ENCODE measurements around the gene CGB2. TPM values are rescaled to one million over a fixed set of nuclear protein-coding genes. Genes with fewer than 3 reads are reported as not detected.

CGB2 gene
- total and polyA plus RNA-seq, 2 of the 4 experiments (the other 2 are of a cell fraction): not detected

- no peak overlapping the region for H3K4ac ChIP-seq (ENCODE audit: low read depth, low read length)
- ChIA-PET CTCF (no interaction called here), POLR2A (ENCODE audit: unreplicated experiment) (no interaction called here)
- H3K4me1 ChIP-seq (ENCODE audit: control insufficient read depth, insufficient read depth, low read length): no peaks in the 10 kb centered on the region
- intact Hi-C loops (cut with micrococcal nuclease) (loop anchor here (5.0 kb wide), 1 partner anchor 80 kb away; the partner anchor contains the start of genes GYS1 and RUVBL2), dilution Hi-C loops (cut with HindIII; ENCODE audit: low sequenced_read_pairs, unreplicated experiment) (no loop called here), in situ Hi-C loops (cut with MboI; ENCODE audit: low sequenced_read_pairs) (no loop called here)
- no peak overlapping the region for H4K5ac ChIP-seq (ENCODE audit: low read depth, low read length)
- no peak overlapping the region for H2AK5ac ChIP-seq (ENCODE audit: low read depth, low read length)
- H3K9ac ChIP-seq (ENCODE audit: low read depth, low read length): no peak overlapping the region
- H3K4me2 ChIP-seq (ENCODE audit: low read depth, low read length): no peak overlapping the region
- H4K20me1 ChIP-seq (ENCODE audit: insufficient read depth, low read length): no peaks in the 10 kb centered on the region
- peaks cover 42% of the 10 kb centered on the region for H3K27me3 ChIP-seq (ENCODE audit: control insufficient read depth, insufficient read depth, low read length)
- H2AFZ ChIP-seq (replicated peaks; ENCODE audit: low read length, poor library complexity): peak overlapping the region; percentile 75
- 6% methylated on average over 55 of the region's 93 CpGs; no CpG with 5 or more reads in 1 of the 2 experiments for WGBS, 2 experiments (ENCODE audit: extremely low coverage in 2 of 2, insufficient read length in 1 of 2)
- peaks cover 18% of the 10 kb centered on the region for H3K9me3 ChIP-seq (ENCODE audit: control insufficient read depth, insufficient read depth, low read length)
- H3K9me1 ChIP-seq (ENCODE audit: insufficient read depth, low read length): no peaks in the 10 kb centered on the region
- no peaks in the 10 kb centered on the region for H3K36me3 ChIP-seq (ENCODE audit: control insufficient read depth, insufficient read depth, low read length)
- no peak overlapping the region for H3K14ac ChIP-seq (replicated peaks; ENCODE audit: low read depth, low read length)
- H3K4me3 ChIP-seq (ENCODE audit: insufficient read depth, low read depth, low read length): no peak overlapping the region
- H3K56ac ChIP-seq (ENCODE audit: extremely low read depth, insufficient read depth, low read length): no peak overlapping the region
- no peak overlapping the region for H3K27ac ChIP-seq (ENCODE audit: insufficient read depth, low read length)
- no TSS peak for BruUV-seq (replicated peaks)
- H2BK120ac ChIP-seq (ENCODE audit: low read depth, low read length): no peak overlapping the region
- no peak overlapping the region for H2BK15ac ChIP-seq (ENCODE audit: low read depth, low read length)
- ATAC-seq (ENCODE audit: low read depth) (peak; percentile 50), DNase-seq (no peak)
- H3K79me1 ChIP-seq (ENCODE audit: low read depth in 1 of 2, low read length in 2 of 2): no peaks in the 10 kb centered on the region
- H2AK9ac ChIP-seq (replicated peaks; ENCODE audit: low read depth, low read length, poor library complexity): no peak overlapping the region
- no peak overlapping the region for H2BK20ac ChIP-seq (ENCODE audit: low read depth, low read length)
- no peak overlapping the region for H3K18ac ChIP-seq (ENCODE audit: low read depth, low read length)
- no peak overlapping the region for H3K23ac ChIP-seq (ENCODE audit: low read depth, low read length)
- TF ChIP-seq FOS (IDR thresholded peaks at IDR 0.05; ENCODE audit: low read depth, low read length) (no peak), ELK1 (IDR thresholded peaks at IDR 0.05; ENCODE audit: borderline replicate concordance, low read depth, low read length) (no peak), SMC3 (IDR thresholded peaks at IDR 0.05; ENCODE audit: low read depth, low read length) (no peak), CTCF (conservative IDR thresholded peaks at IDR 0.05; ENCODE audit: low read depth, low read length) (no peak), RCOR1 (IDR thresholded peaks at IDR 0.05; ENCODE audit: insufficient replicate concordance, low read length) (no peak), RFX5 (IDR thresholded peaks at IDR 0.05; ENCODE audit: low read depth, low read length) (no peak), CEBPB (IDR thresholded peaks at IDR 0.05; ENCODE audit: low read depth, low read length) (no peak)
- no peak overlapping the region for H4K91ac ChIP-seq (ENCODE audit: insufficient read depth, low read depth, low read length)
- H2BK5ac ChIP-seq (ENCODE audit: low read depth, low read length, poor library complexity, severe bottlenecking): no peak overlapping the region
- no peak overlapping the region for H4K8ac ChIP-seq (ENCODE audit: low read depth in 2 of 2, low read length in 2 of 2)
These were observed 40.3 kb downstream of the CGB2 start for GRCh38 chr19:49071860-49072547.

Data from IMR-90 (cell line).